H1 (cell line): ENCODE results near the gene TMBIM1. TPM values are rescaled to one million over a fixed set of nuclear protein-coding genes. Genes with fewer than 3 reads are reported as not detected.

Experiments
- CEBPB ChIP-seq: IDR thresholded peaks from 2 replicates; pipeline ENCODE4 v1.6.1; 2012; ENCODE audit warnings: low read depth, low read length
- CHD1 ChIP-seq: IDR thresholded peaks from 2 replicates; pipeline ENCODE4 v1.6.1; 2012; ENCODE audit warnings: low read depth, low read length, improper control_type of control experiment
- CREB1 ChIP-seq: IDR thresholded peaks from 2 replicates; pipeline ENCODE4 v1.6.1; 2012; ENCODE audit warnings: inconsistent platforms
- CTBP2 ChIP-seq: IDR thresholded peaks from 2 replicates; pipeline ENCODE4 v1.7.0; 2011; ENCODE audit warnings: borderline replicate concordance, mild to moderate bottlenecking, moderate library complexity, mixed read lengths, low read length; ENCODE audit not compliant: insufficient read depth, insufficient read length
- EZH2 ChIP-seq: fragments of 200-600 bp; sonication (generic); IDR thresholded peaks from 2 replicates; pipeline ENCODE4 v1.7.1; 2012; ENCODE audit warnings: low read depth, mild to moderate bottlenecking, moderate library complexity, low read length, inconsistent platforms; ENCODE audit not compliant: severe bottlenecking
- GTF2F1 ChIP-seq: IDR thresholded peaks from 2 replicates; pipeline ENCODE4 v1.6.1; 2012; ENCODE audit warnings: low read depth, low read length, improper control_type of control experiment, borderline replicate concordance
- HDAC6 ChIP-seq: IDR thresholded peaks from one replicate; pipeline ENCODE4 v1.7.1; 2012; ENCODE audit warnings: low read depth, mild to moderate bottlenecking, inconsistent platforms, low read length, moderate library complexity
- JUND ChIP-seq: IDR thresholded peaks from 2 replicates; pipeline ENCODE4 v1.6.1; 2011; ENCODE audit warnings: mild to moderate bottlenecking, improper control_type of control experiment, low read length
- RBBP5 ChIP-seq: IDR thresholded peaks from 2 replicates; pipeline ENCODE4 v1.7.1; 2012; ENCODE audit warnings: low read depth, mild to moderate bottlenecking, inconsistent platforms, low read length, moderate library complexity, borderline replicate concordance
- YY1 ChIP-seq: IDR thresholded peaks from 2 replicates; pipeline ENCODE4 v1.6.1; 2011; ENCODE audit warnings: low read depth, mild to moderate bottlenecking, low read length
- polyA plus RNA-seq, 7 experiments: library from polyadenylated mRNA; depleted of rRNA in 3 of 7; stranded (reverse) in 5 of 7; unstranded in 2 of 7; fragments of >200 nt in 5 of 7; fragments of 200-250 nt in 2 of 7; gene quantifications; 1 replicate in 5 of 7; 2 replicates in 1 of 7; 4 replicates in 1 of 7; pipeline versions ENCODE4 v1.2.1 to v1.2.3, GENCODE V29; 2011 to 2013; ENCODE audit warnings: missing spikeins in 2 of 7, mixed read lengths in 2 of 7
- total RNA-seq: library from RNA; stranded (reverse); fragmentation: NEBNext Ultra II Directional; extraction: Animal tissue kit (Norgen Biotek cat#: 25700); gene quantifications from 2 replicates; pipeline ENCODE4 v1.2.1, GENCODE V29; 2021
- TF ChIP-seq, protein P1 (sequence below): fragments of 300-600 bp; sonication (generic); IDR thresholded peaks from 2 replicates; pipeline ENCODE4 v1.7.1; 2012; ENCODE audit warnings: low read length, moderate library complexity, mild to moderate bottlenecking, inconsistent platforms; ENCODE audit not compliant: insufficient replicate concordance

The TMBIM1 gene
- total and polyA plus RNA-seq, 2 of the 8 experiments (the other 6 are each of a cell fraction or from before 2014, with no cell fraction given): 22.1 to 36.8 TPM

DNA sequence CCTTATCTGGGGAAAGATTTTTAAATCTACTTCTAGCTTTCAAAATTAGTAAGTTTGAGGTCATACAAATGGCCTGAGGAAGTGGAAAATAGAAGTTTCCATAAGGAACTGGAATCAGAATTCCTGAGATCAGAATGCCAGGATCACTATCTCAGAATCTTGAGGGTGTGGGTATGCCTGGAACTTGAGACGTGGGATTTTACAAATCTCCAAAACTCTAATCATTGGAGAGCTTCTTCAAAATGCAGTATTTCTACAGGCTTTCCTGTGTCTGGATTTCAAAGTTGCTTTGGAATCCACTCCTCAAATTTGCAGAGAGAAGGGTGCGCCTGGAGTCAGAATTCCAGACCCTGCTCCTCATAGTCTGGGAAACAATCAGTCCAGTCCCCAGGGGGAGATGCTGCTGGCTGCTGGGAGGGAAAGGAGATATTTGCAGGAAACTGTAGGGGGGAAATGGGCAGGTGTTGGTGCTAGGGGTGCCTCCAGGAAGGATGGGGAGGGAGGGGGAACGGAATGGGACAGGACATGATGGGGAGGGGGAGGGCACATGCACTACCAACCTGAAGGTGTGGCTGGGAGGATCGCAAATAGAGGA, 33.4 kb upstream of the TMBIM1 start (continued):
- TF ChIP-seq RBBP5 (no peak), CHD1 (no peak), JUND (no peak), GTF2F1 (no peak), YY1 (no peak), CREB1 (no peak), HDAC6 (no peak), CEBPB (no peak), EZH2 (no peak), CTBP2 (no peak)
- TF ChIP-seq, protein P1, sequence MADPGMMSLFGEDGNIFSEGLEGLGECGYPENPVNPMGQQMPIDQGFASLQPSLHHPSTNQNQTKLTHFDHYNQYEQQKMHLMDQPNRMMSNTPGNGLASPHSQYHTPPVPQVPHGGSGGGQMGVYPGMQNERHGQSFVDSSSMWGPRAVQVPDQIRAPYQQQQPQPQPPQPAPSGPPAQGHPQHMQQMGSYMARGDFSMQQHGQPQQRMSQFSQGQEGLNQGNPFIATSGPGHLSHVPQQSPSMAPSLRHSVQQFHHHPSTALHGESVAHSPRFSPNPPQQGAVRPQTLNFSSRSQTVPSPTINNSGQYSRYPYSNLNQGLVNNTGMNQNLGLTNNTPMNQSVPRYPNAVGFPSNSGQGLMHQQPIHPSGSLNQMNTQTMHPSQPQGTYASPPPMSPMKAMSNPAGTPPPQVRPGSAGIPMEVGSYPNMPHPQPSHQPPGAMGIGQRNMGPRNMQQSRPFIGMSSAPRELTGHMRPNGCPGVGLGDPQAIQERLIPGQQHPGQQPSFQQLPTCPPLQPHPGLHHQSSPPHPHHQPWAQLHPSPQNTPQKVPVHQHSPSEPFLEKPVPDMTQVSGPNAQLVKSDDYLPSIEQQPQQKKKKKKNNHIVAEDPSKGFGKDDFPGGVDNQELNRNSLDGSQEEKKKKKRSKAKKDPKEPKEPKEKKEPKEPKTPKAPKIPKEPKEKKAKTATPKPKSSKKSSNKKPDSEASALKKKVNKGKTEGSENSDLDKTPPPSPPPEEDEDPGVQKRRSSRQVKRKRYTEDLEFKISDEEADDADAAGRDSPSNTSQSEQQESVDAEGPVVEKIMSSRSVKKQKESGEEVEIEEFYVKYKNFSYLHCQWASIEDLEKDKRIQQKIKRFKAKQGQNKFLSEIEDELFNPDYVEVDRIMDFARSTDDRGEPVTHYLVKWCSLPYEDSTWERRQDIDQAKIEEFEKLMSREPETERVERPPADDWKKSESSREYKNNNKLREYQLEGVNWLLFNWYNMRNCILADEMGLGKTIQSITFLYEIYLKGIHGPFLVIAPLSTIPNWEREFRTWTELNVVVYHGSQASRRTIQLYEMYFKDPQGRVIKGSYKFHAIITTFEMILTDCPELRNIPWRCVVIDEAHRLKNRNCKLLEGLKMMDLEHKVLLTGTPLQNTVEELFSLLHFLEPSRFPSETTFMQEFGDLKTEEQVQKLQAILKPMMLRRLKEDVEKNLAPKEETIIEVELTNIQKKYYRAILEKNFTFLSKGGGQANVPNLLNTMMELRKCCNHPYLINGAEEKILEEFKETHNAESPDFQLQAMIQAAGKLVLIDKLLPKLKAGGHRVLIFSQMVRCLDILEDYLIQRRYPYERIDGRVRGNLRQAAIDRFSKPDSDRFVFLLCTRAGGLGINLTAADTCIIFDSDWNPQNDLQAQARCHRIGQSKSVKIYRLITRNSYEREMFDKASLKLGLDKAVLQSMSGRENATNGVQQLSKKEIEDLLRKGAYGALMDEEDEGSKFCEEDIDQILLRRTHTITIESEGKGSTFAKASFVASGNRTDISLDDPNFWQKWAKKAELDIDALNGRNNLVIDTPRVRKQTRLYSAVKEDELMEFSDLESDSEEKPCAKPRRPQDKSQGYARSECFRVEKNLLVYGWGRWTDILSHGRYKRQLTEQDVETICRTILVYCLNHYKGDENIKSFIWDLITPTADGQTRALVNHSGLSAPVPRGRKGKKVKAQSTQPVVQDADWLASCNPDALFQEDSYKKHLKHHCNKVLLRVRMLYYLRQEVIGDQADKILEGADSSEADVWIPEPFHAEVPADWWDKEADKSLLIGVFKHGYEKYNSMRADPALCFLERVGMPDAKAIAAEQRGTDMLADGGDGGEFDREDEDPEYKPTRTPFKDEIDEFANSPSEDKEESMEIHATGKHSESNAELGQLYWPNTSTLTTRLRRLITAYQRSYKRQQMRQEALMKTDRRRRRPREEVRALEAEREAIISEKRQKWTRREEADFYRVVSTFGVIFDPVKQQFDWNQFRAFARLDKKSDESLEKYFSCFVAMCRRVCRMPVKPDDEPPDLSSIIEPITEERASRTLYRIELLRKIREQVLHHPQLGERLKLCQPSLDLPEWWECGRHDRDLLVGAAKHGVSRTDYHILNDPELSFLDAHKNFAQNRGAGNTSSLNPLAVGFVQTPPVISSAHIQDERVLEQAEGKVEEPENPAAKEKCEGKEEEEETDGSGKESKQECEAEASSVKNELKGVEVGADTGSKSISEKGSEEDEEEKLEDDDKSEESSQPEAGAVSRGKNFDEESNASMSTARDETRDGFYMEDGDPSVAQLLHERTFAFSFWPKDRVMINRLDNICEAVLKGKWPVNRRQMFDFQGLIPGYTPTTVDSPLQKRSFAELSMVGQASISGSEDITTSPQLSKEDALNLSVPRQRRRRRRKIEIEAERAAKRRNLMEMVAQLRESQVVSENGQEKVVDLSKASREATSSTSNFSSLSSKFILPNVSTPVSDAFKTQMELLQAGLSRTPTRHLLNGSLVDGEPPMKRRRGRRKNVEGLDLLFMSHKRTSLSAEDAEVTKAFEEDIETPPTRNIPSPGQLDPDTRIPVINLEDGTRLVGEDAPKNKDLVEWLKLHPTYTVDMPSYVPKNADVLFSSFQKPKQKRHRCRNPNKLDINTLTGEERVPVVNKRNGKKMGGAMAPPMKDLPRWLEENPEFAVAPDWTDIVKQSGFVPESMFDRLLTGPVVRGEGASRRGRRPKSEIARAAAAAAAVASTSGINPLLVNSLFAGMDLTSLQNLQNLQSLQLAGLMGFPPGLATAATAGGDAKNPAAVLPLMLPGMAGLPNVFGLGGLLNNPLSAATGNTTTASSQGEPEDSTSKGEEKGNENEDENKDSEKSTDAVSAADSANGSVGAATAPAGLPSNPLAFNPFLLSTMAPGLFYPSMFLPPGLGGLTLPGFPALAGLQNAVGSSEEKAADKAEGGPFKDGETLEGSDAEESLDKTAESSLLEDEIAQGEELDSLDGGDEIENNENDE: no peak
